GM19452 (cell line): ENCODE measurements around the gene HRCT1.
"Not testable (repeated sequence)": the region's sequence is repeated elsewhere in the genome, so short reads cannot be mapped to it uniquely, and the experiment has no call there.

Experiments used
- ATAC-seq: cut with Tn5 transposase; IDR thresholded peaks from one replicate; pipeline ENCODE4 v1.9.1; 2021; ENCODE audit not compliant: unreplicated experiment

Gene HRCT1

DNA sequence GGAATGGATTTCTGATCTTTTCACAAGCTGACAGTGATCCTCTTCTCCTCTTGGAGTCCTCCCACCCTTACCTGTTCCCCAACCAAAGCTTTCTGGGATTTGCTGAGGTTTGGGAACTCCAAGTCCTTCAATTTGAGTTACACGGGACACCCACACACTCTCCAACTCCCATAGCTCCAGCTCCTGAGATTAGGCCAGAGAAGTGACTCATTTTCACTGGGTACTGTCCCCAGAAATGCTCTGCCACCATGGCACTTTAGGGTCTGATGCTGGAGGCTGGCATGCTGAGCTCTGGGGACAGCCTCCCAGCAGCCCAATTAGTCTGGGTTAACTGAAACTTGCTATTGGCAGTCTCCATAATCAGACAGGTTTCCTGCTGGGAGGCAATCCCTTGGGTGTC lies 14.0 kb upstream of the HRCT1 start:
- no peak for ATAC-seq

DNA sequence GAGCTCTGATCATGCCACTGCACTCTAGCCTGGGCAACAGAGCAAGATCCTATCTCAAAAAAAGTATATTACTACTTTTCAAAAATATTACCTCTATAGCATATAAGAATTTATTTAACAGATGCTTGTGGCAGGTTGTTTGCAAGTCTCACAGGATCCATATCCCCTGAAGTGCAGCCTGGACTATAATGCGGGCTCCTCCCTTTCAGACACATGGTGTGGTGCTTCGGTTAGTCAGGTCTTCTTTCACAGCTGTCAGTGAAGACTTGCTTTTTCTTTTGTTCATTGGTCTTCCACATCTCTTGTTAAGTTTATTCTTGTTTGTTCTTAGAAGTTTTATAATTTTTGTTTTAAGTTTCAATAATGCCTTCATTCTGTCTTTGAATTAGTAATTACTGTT lies 9.4 kb upstream of the HRCT1 start:
- ATAC-seq = no peak

DNA sequence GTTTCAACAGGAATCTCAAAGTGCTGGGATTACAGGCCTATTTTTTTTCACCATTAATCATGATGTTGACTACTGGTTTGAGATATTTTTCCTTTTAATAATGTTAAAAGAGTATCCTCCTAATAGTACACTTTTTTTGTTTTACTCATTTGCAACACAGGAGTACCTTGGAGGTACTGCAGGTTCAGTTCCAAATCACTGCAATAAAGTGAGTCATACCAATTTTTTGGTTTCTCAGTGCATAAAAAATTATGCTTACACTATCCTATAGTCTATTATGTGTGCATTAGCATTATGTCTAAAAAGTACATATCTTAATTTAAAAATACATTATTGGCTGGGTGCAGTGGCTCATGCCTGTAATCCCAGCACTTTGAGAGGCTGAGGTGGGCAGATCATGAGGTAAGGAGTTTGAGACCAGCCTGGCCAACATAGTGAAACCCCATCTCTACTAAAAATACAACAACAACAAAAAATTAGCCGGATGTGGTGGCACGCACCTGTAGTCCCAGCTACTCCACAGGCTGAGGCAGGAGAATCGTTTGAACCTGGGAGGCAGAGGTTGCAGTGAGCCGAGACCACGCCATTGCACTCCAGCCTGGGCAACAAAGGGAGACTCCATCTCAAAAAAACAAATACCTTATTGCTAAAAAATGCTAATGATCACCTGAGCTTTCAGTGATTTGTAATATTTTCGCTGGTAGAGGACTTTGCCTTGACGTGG lies 8.5 kb upstream of the HRCT1 start:
- not testable (repeated sequence) for ATAC-seq

- ATAC-seq = no peak
These were observed 7.7 kb upstream of the HRCT1 start for GRCh38 chr9:35898337-35898736.

GRCh38 chr9:35899021-35899420 lies 7.0 kb upstream of the HRCT1 start:
- no peak for ATAC-seq

GRCh38 chr9:35903049-35903448 lies 3.0 kb upstream of the HRCT1 start:
- ATAC-seq = no peak

DNA sequence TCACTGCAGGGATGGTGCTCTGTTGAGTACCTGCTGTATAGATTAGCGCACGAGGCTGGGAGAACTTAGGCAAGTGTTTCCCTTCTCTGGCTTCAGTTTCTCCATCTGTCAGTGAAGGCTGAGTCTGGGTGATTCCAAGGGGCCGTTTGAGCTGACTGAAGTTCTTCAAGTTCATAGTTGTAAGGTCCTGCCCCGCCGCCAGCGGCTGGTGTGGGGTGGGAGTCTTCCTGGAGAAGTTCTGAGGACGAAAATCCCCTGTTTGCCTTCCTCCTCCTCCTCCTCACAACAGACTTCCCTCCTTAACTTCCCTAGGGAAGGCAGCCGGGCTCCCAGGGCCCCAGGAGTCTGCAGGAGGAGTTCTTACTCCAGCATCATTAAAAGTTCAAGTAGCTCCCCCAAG lies 1.7 kb upstream of the HRCT1 start:
- ATAC-seq = no peak

DNA sequence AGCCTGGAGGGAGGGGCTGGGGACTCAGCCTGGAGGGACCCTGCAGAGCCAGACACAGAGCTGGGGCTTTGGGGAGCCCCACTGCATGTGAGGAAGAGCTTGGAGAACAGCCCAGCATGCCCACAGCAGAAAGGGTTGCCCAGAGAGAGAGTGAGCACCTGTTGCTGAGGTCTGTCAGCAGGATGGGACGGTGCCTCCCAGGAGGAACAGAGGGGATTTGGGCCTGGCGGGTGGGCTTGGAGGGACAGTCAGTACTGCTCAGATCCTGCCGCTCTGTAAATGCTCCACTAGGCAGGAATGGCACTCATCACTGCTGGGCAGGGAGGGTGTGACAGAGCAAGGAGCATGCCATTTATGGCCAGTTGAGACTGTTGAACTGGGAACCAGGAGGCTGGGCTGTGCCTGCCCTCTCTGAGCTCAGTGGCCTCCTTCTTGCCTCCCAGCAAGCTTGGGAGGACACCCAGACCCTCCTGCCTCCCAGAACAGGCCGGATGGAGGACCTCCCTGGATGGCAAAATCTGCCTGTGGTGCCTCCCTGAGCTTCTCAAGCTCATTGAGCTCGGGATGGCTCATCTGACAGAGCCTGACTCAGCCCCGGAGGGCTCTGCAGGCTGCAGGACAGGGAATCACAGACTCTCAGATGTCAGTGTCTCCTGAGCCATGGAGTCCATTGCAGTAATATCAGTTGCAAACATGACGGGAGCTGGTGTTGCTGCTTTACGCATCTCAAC lies 786 bp upstream of the HRCT1 start:
- no peak for ATAC-seq

GRCh38 chr9:35906923-35907699 lies 1.1 kb downstream of the HRCT1 start:
- no peak for ATAC-seq

DNA sequence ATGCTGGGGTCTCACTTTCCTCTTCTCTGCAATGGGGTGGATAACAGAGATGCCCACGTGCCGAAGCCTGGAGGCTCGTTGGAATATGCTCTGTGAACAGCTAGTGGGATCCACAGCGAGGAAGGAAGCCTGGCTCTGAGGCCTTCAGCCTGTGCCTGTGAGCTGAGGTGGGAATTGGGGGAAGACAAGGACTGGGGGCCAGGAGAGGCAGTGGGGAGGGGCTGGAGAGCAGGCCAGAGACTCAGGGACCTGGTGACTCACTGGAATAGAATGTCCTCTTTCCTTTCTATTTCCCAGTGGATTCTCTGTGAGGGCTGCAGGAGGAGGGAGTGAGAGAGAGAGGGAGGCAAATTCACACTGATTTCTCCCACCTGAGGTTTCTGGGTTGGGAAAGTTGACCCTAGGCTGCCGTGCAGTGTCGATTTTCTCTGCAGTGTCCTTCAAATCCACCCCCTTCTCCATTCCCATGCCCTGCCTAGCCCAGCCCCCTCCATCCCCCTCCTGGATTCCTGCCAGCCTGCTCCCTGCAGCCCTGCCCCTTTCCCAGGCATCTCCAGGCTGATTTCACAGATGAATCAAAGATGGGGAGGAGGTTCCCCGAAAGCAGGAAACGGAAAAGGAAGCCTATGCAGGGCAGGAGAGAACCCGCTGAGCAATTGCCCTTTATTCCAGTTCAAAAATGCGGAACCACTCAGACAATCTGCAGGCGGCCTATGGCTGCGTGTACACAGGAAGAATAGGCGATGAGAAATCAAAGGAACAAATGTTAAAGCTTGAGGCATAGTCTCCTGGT lies 1.9 kb downstream of the HRCT1 start:
- ATAC-seq = no peak

- ATAC-seq = no peak
These were observed 2.6 kb downstream of the HRCT1 start for GRCh38 chr9:35908504-35909125.

DNA sequence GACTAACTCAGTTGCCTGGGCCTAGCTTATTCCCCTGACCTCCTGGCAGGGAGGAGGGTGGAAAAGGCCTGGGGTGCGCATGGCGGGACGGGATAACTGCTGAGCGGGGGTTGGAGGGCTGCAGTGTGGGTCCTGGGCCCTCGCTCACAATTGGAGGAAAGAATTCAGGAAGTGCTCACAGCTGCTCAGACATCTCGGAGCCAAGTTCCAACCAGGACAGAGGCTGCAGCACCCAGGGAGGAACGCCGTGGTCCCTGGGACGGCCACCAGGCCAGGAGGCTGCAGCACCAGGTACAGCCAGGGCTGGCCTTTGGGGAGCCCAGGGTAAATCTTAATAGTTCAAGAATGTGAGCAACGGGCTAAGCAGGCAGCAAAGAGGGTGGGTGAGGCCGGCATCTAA lies 3.3 kb downstream of the HRCT1 start, which contains the start of gene SPAAR:
Gene SPAAR, plus strand, starts transcription at position 217 of the 400 bp plus-strand sequence. CDS start 974 bp downstream, outside the sequence.
- no peak for ATAC-seq

DNA sequence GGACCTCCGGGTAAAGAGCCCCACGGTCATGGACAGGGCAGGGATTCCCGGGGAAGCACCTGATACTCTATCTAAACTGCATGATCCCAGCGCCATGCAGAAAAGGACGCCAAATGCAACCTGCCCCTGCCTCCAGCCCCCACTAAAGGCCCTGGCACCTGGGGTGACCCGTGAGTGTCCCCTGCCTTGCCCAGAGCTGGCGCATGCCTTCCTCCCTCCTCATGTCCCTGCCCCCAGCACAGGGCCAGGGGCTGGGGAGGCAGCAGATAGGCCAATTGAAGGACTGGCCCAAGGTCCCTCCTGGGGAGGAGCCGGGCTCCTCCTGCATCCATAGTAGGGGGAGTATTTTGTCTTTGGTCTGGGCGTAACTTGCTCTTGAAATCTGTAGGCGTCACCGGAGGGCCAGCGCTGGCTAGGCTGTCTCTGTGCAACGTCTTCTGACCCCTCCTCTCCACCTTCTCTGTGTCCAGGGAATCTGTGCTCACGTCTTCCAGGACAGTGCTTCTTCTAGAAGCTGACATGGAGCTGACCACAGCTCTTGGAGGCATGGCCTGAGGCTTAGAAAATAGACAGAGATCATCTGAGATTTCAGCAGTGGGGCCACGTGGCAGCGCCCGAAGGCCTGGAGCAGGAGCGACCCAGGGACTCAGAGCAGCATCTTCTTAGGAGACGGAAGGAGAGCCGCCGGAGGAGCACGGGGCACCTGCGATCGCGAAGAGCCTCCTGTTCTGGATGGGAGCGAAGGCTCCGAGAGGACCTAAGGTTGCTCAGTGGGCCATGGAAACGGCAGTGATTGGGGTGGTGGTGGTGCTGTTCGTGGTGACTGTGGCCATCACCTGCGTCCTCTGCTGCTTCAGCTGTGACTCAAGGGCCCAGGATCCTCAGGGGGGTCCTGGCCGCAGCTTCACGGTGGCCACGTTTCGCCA lies 3.9 kb downstream of the HRCT1 start:
- no peak for ATAC-seq

- no peak for ATAC-seq
These were observed 4.8 kb downstream of the HRCT1 start for GRCh38 chr9:35910613-35911359.

DNA sequence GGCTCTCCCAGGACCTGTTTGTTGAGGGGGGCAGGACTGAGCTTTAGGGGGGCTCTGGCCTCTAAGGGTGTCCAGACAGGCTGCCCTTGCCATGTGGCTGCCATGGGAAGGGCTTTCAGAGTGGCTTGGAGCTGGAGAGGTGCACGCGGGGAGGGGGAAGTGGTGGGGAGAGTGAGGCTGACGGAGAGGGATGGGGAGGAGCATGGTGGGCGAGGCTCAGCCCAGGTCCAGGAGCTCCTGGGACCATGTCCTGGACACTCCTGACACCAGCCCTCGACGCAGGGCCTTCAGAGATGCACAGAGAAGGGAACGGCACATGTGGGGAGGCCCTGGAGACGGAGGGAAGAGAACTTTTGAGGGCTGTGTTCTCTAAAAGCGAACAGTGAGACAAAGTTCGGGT lies 5.7 kb downstream of the HRCT1 start:
- no peak for ATAC-seq

DNA sequence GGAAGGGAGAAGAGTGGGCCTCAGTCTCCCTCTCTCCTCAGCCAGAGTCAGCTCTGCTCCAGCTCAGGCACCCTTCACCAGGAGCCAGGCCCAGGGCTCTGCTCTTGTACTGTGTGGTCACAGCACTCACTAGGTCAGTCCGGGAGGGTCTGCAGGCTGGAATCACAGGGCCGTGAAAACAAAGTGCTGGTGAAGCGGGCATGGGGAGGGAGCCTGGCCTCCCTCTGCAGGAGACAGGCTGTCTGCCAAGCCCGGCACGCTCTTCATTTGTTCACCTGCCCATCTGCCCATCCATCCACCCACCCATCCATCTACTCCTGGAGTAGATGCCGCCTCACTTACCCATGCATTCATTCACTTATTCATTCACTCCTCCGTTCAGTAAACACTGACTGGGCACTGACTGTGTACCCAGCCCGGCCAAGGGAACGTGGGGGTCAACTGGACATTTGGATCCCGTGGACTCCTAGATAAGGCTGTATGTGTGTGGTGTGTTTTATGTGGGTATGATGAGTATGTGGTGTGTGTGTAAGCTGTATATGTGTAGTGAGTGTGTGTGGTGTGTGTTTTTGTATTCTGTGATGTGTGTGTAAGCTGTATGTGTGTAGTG lies 6.9 kb downstream of the HRCT1 start:
- no peak for ATAC-seq

- not testable (repeated sequence) for ATAC-seq
These were observed 7.4 kb downstream of the HRCT1 start for GRCh38 chr9:35913429-35913828.

- ATAC-seq = no peak
These were observed 8.4 kb downstream of the HRCT1 start for GRCh38 chr9:35914301-35914807.
